HG02798 (cell line): ENCODE measurements around the gene TJAP1.

Experiments used
- ATAC-seq: cut with Tn5 transposase; IDR thresholded peaks from one replicate; pipeline ENCODE4 v1.9.1; 2021; ENCODE audit warnings: mild to moderate bottlenecking; ENCODE audit not compliant: unreplicated experiment, poor library complexity

Gene TJAP1, protein sequence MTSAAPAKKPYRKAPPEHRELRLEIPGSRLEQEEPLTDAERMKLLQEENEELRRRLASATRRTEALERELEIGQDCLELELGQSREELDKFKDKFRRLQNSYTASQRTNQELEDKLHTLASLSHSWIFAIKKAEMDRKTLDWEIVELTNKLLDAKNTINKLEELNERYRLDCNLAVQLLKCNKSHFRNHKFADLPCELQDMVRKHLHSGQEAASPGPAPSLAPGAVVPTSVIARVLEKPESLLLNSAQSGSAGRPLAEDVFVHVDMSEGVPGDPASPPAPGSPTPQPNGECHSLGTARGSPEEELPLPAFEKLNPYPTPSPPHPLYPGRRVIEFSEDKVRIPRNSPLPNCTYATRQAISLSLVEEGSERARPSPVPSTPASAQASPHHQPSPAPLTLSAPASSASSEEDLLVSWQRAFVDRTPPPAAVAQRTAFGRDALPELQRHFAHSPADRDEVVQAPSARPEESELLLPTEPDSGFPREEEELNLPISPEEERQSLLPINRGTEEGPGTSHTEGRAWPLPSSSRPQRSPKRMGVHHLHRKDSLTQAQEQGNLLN

DNA sequence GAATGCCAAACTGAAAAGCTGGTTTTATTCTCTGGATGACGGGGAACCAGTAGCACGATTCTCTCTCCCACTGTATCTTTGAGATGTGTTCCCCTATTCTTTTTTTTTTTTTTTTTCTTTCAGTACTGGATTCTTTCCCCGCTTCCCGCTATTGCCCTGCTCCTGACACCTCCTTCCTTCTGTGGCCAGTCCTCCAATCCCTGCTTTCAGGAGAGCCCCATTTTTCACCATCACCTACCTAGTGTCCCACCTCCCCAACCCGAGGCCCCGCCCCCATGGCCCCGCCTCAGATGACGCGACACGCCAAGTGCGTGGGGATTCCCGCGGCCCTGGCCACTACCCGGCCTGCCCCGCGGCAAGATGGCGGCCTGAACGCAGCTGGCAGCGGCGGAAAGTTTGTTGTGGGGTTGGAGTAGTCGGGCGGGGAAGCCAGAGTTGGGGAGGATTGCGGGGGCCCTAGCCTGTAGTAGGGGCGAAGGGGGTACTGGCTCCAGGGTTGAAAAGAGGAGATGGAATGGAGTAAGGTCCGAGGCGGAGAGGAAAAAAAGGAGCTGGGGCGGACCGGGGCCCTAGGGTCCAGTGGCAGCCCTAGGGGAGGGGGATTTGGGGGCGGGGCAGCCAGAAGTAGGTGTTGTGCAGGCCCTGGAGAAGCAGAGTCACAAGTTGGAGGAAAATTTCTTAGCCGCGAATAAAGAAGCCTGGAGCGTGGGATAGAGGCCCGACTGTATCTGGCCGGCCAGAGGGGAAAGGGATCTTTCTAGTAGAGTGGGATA, at the start of gene TJAP1:
Gene TJAP1 (plus strand): TSS at position 336 of the 773 bp plus-strand sequence. CDS start 21,432 bp downstream, outside the sequence.
- peak; percentile 98 for ATAC-seq

DNA sequence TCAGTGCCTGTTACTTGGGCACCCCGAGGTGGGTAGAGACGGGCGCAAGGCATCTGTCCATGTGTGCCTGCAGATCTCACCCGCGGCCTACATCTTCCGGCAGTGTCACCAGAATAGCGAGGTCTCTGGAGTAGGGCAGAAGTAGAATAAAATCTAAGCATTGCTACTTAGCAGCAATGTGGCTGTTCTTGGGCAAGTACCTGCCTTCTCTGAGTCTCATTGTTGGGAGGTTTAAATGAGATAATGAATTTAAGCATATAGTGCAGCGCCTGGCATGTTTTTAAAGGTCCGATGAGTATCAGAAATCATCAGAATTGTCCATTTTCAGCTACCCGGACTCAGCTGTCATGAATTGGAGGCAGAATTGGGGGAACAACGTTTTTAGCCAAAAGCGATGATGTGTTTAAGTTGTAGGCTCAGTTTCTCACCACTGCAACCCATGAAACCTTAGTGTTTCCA, 49.2 kb upstream of the TJAP1 start:
- no peak for ATAC-seq

DNA sequence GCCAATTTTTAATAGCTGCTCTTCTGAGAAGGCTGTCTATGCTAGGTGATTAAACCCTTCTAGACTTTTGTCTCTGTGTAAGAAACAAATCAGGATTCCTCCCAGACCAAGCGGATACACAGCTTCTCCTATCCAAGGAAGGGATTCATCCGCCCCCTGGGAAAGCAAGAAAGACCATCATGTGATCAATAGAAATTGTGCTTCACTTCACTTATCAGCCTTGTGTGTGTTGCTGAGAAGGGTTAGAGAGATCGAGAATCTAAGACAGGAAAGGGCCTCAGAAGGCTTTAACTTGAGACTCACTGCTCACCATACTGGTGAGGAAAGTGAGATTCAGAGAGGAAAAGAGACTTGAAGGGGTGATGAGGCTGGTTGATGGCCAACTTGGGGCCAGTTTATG, 48.5 kb upstream of the TJAP1 start:
- ATAC-seq, result no peak

DNA sequence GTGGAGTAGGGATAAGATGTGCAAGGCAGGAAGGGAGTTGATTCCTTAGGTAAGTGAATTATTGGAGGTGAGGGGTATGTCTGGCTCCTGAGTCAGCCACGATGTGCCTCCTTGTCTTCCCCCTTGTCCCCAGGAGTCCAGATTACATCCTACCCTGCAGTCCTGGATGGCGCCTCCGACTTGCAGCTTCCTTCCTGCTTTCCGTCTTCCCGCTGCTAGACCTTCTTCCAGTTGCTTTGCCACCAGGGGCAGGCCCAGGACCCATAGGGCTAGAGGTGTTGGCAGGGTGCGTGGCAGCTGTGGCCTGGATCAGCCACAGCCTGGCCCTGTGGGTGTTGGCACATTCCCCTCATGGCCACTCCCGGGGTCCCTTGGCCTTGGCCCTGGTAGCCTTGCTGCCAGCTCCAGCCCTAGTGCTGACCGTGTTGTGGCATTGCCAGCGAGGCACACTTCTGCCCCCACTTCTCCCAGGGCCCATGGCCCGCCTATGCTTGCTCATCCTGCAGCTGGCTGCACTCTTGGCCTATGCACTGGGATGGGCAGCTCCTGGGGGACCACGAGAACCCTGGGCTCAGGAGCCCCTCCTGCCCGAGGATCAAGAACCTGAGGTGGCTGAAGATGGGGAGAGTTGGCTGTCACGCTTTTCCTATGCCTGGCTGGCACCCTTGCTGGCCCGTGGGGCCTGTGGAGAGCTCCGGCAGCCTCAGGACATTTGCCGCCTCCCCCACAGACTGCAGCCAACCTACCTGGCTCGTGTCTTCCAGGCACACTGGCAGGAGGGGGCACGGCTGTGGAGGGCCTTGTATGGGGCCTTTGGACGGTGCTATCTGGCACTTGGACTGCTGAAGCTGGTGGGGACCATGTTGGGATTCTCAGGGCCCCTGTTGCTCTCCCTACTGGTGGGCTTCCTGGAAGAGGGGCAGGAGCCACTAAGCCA, 45.1 kb upstream of the TJAP1 start:
- ATAC-seq, result no peak

DNA sequence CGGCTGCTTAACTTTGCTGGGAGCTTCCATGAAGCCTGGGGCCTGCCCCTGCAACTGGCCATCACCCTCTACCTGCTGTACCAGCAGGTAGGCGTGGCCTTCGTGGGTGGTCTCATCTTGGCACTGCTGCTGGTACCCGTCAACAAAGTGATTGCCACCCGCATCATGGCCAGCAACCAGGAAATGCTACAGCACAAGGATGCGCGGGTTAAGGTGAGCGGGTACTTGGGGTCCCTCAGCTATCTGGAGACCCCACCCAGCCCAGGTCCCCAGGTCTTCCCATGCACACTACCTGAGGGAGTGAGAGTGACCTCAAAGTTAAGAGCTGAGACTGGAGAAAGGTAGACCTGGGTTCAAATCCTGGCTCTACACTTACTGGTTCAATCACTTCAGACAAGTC, 44.2 kb upstream of the TJAP1 start:
- no peak for ATAC-seq

DNA sequence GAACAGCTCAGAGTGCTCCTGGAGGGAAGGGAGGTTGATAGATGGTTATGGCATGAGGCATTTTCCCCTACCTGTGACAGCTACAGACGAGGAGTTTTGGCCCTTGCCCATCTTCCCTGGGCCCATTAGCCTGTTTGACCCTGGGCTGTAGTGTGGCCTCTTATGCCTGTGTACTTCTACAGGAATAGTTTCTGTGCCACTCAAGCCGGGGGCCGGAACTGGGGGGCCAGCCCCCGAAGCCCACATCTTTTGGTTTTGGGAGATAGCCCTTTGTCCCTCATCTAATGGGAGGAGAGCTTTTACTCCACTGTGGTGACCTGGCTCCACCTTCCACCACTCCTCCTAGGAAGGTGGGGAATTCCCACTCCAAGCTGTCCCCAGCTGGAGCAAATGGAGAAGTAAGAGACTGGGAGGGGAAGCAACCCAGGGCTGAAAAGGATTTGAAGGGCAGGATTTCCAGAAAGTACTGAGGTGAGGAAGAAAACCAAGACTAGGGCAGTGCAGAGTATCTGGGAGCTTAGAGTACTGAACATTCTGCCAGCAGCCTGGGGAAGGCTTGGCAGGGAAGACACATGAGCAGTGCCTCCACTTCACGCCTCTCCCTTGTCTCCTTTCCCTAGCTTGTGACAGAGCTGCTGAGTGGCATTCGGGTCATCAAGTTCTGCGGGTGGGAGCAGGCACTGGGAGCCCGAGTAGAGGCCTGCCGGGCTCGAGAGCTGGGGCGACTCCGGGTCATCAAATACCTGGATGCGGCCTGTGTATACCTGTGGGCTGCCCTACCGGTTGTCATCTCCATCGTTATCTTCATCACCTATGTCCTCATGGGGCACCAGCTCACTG, 43.1 kb upstream of the TJAP1 start:
- ATAC-seq, result no peak

DNA sequence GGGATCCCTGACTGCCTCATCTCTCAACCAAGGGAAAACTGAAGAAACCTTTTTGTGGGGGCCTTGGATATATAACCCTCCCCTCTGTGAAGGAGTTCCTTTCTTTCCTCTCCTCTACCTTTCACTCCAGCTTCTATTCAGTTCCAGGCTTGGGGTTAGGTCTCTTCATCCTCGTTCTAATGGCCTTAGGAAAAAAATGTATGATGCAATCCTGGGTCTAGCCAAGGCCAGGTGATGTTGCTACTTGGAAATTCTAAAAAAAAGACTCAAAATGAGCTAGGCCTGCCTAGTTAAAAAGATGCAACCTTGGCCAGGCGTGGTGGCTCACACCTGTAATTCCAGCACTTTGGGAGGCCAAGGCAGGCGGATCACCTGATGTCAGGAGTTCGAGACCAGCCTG, 42.4 kb upstream of the TJAP1 start:
- ATAC-seq, result no peak

DNA sequence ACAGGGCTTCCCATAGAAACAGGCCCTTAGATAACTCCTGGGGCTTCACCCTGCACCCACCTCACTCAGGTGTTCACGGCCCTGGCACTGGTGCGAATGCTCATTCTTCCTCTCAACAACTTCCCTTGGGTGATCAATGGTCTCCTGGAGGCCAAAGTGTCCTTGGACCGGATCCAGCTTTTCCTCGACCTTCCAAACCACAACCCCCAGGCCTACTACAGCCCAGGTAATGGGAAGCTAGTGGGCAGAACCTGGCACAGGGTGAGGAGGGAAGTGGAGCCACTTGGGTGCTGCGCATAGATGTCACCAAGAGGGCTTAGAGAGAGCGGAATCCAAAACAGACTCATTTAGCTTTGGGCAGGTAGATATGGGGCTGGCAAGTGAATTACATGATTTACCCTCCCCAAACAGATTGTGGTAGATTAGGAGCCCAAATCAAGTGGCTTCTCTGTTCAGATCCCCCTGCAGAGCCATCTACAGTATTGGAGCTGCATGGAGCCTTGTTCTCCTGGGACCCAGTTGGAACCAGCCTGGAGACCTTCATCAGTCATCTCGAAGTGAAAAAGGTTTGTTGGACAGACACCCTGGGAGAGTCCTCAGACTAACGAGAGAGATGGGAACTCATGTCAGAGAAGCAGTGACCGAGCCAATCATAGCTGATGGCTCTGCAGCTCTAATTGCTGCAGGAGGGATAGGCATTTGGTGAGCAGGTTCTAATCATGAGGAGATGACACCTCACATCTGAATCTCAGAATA, 41.5 kb upstream of the TJAP1 start:
- no peak for ATAC-seq

DNA sequence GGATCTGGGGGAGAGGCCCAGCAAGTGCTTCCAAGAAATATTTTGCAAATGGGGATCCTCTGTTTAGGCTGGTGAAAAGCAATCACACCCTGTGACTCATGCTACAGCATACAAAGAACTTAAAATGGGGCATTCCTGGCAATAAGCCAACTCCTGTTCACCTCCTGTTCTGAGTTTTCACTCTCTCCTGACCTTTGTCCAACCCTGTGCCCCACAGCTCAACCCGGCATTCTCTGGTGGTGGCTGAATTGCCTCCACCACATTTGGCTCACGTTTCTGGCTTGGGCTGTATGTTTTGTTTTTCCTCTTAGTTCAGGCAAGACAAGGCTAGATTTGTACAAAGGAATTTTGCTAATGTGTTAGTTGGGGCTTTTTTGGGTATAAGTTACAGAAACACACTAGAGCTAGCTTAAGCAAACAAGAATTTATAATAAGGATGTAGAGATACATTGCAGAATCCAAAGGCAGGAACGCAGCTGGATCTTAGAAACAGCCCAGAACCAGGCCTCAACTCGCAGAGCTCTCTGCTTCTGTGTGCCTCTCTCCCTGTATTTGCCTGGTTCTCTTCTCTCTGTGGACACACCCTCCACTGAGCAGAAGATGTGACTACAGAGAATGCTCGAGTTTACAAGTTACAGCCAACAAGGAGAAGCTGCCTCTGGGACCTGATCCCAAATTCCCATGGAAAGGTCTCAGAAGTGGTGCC, 40.6 kb upstream of the TJAP1 start:
- no peak for ATAC-seq

DNA sequence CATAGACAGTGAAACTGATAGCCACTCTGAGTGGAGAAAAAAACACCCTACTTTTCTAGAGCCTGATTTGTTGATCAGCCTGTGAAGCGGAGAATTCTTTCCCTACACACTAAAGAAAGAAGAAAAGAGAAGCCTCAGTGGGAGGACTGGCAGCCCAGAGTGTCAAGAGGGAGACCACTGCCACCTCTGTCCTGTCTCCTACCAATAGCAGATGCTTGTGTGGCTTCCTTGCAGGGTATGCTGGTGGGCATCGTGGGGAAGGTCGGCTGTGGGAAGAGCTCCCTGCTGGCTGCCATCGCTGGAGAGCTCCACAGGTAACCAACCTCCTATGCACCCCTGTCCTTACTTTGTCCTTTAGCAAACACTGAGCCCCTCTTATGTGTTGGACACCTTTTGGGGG, 39.7 kb upstream of the TJAP1 start:
- no peak for ATAC-seq

DNA sequence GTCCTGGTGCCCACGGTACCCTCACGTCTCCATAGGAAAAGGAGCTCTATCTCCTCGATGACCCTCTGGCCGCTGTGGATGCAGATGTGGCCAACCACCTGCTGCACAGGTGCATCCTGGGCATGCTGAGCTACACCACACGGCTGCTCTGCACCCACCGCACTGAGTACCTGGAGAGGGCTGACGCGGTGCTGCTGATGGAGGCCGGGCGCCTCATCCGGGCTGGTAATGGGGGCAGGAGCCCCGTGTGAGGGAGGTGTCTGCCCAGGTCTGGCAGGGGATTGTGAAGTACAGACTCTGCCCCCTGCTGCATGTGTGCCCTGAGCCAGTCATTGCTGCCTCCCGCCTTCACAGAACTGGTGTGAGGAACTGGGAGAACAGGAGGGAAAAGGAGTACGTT, 34.4 kb upstream of the TJAP1 start:
- no peak for ATAC-seq

DNA sequence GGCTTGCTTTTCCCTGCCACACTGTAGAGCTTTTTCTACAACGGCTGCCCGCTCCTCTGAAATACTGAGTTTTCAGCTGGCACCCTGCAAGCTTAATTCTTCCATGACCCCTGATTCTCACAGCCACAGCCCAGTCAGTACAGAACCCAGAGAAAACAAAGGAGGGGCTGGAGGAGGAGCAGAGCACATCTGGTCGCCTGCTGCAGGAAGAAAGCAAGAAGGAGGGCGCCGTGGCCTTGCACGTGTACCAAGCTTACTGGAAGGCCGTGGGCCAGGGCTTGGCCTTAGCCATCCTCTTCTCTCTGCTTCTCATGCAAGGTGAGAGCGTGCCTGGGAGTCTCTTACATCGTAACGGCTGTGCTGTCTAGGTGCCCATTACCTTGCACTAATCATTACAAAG, 33.3 kb upstream of the TJAP1 start:
- ATAC-seq, result no peak

DNA sequence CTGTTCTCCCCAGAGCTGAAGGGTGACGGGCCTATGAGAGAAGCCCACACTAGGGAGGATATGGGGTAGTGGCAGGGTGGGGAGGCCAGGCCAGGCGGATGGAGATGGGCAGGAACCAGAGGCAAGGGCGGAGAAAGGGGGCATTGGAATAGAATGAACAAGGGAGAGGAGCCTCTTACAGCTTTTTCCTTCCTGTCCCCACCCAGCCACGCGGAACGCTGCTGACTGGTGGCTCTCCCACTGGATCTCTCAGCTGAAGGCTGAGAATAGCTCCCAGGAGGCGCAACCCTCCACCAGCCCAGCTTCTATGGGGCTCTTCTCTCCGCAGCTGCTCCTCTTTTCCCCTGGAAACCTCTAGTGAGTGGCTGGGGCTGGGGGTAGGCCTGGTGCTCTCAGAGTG, 32.8 kb upstream of the TJAP1 start:
- ATAC-seq, result no peak

DNA sequence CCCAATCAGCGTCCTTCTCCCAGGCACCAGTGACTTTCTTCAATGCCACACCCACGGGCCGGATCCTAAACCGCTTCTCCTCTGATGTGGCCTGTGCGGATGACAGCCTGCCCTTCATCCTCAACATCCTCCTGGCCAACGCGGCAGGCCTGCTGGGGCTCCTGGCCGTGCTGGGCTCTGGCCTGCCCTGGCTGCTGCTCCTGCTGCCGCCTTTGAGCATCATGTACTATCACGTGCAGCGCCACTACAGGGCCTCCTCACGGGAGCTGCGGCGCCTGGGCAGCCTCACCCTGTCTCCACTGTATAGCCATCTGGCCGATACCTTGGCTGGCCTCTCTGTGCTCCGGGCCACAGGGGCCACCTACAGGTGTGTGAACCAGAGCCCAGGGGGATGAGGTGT, 31.8 kb upstream of the TJAP1 start:
- ATAC-seq, result no peak

DNA sequence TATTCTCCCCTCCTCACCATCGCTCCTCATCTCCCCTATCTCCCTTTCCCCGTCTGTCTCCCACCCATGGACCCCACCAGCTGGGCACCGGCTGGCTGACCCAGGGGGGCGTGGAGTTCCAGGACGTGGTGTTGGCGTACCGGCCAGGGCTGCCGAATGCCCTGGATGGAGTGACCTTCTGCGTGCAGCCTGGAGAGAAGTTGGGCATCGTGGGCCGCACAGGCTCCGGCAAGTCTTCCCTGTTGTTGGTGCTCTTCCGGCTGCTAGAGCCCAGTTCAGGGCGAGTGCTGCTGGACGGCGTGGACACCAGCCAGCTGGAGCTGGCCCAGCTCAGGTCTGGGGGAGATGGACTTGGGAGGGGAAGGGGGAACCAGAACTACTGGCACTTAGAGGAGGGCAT, 29.8 kb upstream of the TJAP1 start:
- no peak for ATAC-seq

DNA sequence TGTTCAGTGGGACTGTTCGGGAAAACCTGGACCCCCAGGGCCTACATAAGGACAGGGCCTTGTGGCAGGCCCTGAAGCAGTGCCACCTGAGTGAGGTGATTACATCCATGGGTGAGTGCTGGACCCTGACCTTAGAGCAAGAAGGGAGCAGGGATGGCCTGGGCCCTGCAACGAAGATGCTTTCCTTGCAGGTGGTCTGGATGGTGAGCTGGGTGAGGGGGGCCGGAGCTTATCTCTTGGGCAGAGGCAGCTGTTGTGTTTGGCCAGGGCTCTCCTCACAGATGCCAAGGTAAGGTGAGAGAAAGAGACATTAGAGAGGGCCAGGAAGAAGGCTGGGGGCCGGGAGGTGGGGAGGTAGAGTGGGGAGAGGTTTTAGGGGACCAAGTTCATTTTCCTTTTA, 28.5 kb upstream of the TJAP1 start:
- no peak for ATAC-seq

DNA sequence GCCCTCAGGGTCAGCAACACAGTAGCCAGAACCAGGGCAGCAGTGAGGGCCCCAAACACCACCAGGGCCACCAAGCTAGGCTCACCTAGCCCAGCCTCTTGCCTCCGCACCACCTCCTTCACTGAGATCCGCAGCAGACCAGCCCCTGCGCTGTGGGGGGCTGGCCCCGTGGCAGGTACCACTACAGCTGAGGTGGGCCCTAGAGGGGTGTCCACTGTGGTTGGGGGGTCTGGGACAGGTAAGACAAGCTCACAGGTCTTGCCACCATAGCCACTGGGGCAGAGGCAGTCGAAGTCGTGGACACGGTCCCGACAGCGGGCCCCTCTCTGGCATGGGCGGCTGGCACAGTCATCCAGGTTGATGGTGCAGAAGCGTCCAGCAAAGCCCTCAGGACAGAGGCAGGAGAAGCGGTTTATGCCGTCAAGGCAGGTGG, 26.7 kb upstream of the TJAP1 start:
- ATAC-seq, result no peak

DNA sequence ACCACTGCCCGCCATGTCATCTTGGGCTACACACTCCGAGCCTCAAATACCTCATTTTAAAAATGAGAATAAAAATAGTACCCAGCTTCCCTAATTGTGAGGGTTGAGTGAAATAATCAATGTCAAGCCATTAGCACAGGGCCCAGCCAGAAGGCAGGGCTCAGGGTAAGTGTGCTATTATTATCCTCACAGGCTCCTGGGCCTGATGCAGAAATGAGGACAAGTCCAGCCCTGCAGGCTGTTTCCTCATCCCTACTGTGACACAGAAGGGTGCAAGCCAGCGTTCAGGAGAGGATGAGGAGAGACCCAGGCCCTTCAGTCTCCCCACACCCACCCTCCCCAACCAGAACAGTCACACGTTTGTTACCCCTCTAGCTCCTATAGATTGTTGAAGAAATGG, 26.0 kb upstream of the TJAP1 start:
- ATAC-seq, result no peak
